Measurements from ENCODE around the gene SEMA3D. TPM values are rescaled to one million over a fixed set of nuclear protein-coding genes. Genes with fewer than 3 reads are reported as not detected.

SEMA3D gene
- total and polyA plus RNA-seq, 10 donors: 4.6 to 210 (median 116) TPM

DNA sequence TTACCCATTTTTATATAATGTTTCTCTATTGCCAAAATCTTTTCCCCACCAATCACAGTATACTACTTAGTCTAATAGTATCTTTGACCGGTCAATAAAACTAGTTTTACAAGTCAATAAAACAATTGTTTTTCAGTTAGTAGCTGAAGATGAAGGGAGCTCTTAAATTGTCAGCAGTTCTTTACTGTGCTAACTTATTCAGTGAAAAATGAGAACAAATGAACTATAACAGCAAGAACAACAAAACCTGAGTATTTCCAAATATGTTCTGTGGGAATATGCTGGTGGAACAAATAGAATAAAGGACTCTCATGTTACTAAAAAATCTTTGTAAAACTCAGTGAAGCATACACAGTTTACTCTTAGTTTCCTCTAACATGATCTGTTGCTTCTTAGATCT lies 134.0 kb downstream of the SEMA3D start:
- Histone ChIP-seq H3K4me3 (no peak overlapping the region), H3K27me3 (replicated peaks in 1 of 7) (no peaks in the 10 kb centered on the region), H3K36me3 (peaks cover 0 to 6% (median 0%) of the 10 kb centered on the region in 6 donors), H3K9me3 (no peaks in the 10 kb centered on the region), H3K4me1 (peaks cover 0 to 10% (median 0%) of the 10 kb centered on the region in 6 donors), H3K27ac (peak overlapping the region in 3 of 8 donors; percentile 3 to 48 (median 45))
- intact Hi-C loops (cut with DNase I; ENCODE audit: low total_unique reads): no loop called here
- TF ChIP-seq, protein P1, sequence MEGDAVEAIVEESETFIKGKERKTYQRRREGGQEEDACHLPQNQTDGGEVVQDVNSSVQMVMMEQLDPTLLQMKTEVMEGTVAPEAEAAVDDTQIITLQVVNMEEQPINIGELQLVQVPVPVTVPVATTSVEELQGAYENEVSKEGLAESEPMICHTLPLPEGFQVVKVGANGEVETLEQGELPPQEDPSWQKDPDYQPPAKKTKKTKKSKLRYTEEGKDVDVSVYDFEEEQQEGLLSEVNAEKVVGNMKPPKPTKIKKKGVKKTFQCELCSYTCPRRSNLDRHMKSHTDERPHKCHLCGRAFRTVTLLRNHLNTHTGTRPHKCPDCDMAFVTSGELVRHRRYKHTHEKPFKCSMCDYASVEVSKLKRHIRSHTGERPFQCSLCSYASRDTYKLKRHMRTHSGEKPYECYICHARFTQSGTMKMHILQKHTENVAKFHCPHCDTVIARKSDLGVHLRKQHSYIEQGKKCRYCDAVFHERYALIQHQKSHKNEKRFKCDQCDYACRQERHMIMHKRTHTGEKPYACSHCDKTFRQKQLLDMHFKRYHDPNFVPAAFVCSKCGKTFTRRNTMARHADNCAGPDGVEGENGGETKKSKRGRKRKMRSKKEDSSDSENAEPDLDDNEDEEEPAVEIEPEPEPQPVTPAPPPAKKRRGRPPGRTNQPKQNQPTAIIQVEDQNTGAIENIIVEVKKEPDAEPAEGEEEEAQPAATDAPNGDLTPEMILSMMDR (IDR thresholded peaks at IDR 0.05 in 8 of 11, conservative IDR thresholded peaks at IDR 0.05 in 3 of 11): no peak
- TF ChIP-seq POLR2A (IDR thresholded peaks at IDR 0.05) (no peak), POLR2AphosphoS5 (IDR thresholded peaks at IDR 0.05) (no peak)
- WGBS, 5 donors: 87 to 98% (median 96%) methylated on average over 1 of the region's 1 CpG
- DNase-seq: no peak

DNA sequence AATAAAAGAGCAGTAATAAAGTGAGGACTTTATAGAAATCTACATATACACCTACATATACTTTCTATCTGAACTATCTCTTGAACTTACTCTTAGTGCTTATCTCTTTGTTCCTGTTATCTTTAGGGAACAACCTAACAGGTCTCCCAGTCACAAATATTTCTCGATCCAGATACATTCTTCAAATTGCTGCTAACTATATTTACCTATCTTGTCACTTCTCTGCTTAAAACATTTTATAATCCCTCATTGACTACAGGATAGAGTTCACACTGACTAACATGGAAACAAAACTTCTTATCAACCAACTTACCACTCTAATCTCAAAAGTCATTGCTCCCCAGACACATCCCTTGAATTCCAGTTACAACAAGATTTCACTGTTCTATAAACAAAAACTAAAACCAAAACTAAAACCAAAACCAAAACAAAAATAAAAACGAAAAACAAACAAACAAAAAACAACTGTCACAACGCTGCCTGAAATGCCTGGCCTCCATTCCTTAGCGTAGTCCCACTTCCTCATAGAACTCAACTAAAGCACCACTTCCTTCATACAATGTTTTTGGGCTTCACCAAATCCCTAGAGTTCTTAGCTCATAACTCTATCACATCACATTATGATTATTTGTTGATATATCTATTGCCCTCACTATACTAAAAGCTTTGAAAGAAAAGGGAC lies 134.7 kb downstream of the SEMA3D start:
- intact Hi-C loops (cut with DNase I; ENCODE audit: low total_unique reads): no loop called here
- peaks cover 0 to 10% (median 0%) of the 10 kb centered on the region in 6 donors for H3K4me1 ChIP-seq
- WGBS, 5 donors: 67 to 79% (median 74%) methylated on average over 4 of the region's 4 CpGs
- H3K9me3 ChIP-seq: no peaks in the 10 kb centered on the region
- DNase-seq: no peak
- no peak overlapping the region for H3K4me3 ChIP-seq
- peak overlapping the region in 5 of 8 donors; percentile 3 to 52 (median 45) for H3K27ac ChIP-seq
- peaks cover 0 to 1% (median 0%) of the 10 kb centered on the region in 6 donors for H3K36me3 ChIP-seq
- no peaks in the 10 kb centered on the region for H3K27me3 ChIP-seq (replicated peaks in 1 of 7)
- no peak for TF ChIP-seq POLR2AphosphoS5 (IDR thresholded peaks at IDR 0.05)
- TF ChIP-seq, protein P1 (IDR thresholded peaks at IDR 0.05 in 8 of 11, conservative IDR thresholded peaks at IDR 0.05 in 3 of 11): no peak
- TF ChIP-seq POLR2A (IDR thresholded peaks at IDR 0.05): no peak

- Histone ChIP-seq H3K4me3 (no peak overlapping the region), H3K36me3 (no peaks in the 10 kb centered on the region), H3K4me1 (peaks cover 0 to 16% (median 0%) of the 10 kb centered on the region in 6 donors), H3K9me3 (no peaks in the 10 kb centered on the region), H3K27me3 (replicated peaks in 1 of 7) (no peaks in the 10 kb centered on the region), H3K27ac (peak overlapping the region in 2 of 8 donors; percentile 5 to 41)
- DNase-seq: no peak
- 80 to 94% (median 80%) methylated on average over 1 of the region's 1 CpG for WGBS, 5 donors
- intact Hi-C loops (cut with DNase I; ENCODE audit: low total_unique reads): loop anchor here (10.0 kb wide), 1 partner anchor 508 kb away; no protein-coding TSS in a partner anchor
- TF ChIP-seq, protein P1 (IDR thresholded peaks at IDR 0.05 in 8 of 11, conservative IDR thresholded peaks at IDR 0.05 in 3 of 11): no peak
- TF ChIP-seq POLR2A (IDR thresholded peaks at IDR 0.05): no peak
- no peak for TF ChIP-seq POLR2AphosphoS5 (IDR thresholded peaks at IDR 0.05)
Observed at GRCh38 chr7:85046534-85046933, 140.3 kb downstream of the SEMA3D start.

GRCh38 chr7:85041605-85042216 lies 145.1 kb downstream of the SEMA3D start:
- TF ChIP-seq, protein P1 (IDR thresholded peaks at IDR 0.05 in 8 of 11, conservative IDR thresholded peaks at IDR 0.05 in 3 of 11): peak; percentile 13 to 70 (median 54)
- TF ChIP-seq POLR2AphosphoS5 (IDR thresholded peaks at IDR 0.05): no peak
- Histone ChIP-seq H3K4me3 (no peak overlapping the region), H3K27ac (peak overlapping the region in 1 of 8 donors; percentile 3), H3K9me3 (no peaks in the 10 kb centered on the region), H3K36me3 (peaks cover 0 to 9% (median 0%) of the 10 kb centered on the region in 6 donors), H3K4me1 (peaks cover 0 to 11% (median 0%) of the 10 kb centered on the region in 6 donors), H3K27me3 (replicated peaks in 1 of 7) (no peaks in the 10 kb centered on the region)
- DNase-seq: peak; percentile 65
- intact Hi-C loops (cut with DNase I; ENCODE audit: low total_unique reads): loop anchor here (10.0 kb wide), 1 partner anchor 513 kb away; no protein-coding TSS in a partner anchor
- 50 to 60% (median 59%) methylated on average over 6 of the region's 6 CpGs for WGBS, 5 donors

Measured in spleen (tissue), 11 donors.